SK-N-DZ (cell line): ENCODE measurements around the gene NFYC.

ENCODE experiments used
- DNase-seq: peaks from one replicate; pipeline ENCODE4 v3.0.0-alpha.2; 2015; ENCODE audit warnings: low spot score

Gene NFYC

DNA sequence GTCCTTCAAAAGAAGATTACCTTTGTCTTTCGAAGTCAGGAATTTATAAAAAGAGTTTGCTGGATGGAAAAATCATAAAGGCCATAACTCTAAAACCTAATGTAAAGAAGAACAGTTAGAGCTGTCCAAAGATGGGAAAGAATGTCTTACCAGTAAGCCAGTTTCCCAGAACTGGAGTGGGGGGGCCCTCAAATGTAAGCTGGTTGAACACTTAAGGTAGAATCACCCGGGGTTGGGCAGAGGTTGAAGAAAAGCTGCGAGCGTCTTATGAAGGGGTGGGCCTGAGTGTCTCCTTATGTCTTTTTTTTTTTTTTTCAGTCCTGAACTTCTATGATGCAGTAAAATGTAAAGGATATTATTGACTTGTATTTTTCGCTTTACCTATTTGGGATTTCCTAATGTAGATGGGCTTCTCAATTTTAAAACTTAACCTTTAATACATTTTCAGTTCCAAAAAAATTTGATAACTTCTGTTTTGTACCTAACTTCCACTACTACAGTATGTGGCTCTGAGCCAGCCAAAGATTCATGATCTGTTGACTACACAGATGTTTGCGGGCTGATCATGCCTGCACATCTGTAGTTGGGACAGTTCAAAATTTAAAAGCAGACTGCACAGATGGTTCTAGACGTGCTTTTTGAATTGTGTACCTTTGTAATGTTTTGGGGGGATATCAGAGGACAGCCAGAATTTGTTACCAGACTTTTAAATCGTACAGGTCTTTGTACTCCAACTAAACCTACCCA, 43.6 kb downstream of the NFYC start:
- DNase-seq = no peak

DNA sequence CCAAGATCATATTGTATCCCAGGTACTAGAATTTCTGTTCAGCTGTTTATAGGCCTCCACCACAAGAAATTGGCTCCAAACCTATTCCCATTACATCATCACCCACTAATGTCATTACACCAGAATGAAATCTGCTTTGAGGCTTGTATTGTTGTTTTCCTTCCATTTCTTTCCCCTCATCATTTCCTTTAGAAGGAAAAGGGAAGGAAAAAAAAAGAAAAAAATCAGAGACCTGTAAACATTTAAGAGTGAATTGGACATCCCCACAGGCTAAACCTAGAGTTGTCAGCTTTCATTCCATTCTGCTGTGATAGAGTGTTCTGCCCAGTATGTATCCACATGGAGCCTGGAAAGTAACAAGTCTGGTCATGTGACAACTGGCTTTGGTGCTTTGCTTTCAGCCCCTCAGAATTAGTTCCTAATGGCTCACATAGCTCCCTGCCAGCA, 44.6 kb downstream of the NFYC start:
- DNase-seq = peak; percentile 20

DNA sequence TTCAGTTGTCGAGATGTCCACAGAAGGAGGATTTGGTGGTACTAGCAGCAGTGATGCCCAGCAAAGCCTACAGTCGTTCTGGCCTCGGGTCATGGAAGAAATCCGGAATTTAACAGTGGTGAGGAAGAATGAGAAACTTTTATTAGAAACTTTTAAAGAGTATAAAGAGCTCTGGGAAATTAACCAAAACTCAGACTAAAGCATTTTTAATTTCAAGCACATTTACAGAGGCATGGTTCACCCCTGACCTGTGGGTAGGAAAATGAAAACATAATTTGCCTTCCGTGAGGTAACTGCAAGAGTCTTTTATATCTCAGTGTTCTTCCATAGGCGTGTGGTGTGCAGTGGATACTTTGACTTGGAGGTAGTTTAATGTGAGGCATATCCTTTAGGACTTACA, 47.3 kb downstream of the NFYC start:
- no peak for DNase-seq

GRCh38 chr1:40739455-40740008, 48.0 kb downstream of the NFYC start:
- DNase-seq = no peak

GRCh38 chr1:40740039-40740996, 48.8 kb downstream of the NFYC start:
- no peak for DNase-seq

DNA sequence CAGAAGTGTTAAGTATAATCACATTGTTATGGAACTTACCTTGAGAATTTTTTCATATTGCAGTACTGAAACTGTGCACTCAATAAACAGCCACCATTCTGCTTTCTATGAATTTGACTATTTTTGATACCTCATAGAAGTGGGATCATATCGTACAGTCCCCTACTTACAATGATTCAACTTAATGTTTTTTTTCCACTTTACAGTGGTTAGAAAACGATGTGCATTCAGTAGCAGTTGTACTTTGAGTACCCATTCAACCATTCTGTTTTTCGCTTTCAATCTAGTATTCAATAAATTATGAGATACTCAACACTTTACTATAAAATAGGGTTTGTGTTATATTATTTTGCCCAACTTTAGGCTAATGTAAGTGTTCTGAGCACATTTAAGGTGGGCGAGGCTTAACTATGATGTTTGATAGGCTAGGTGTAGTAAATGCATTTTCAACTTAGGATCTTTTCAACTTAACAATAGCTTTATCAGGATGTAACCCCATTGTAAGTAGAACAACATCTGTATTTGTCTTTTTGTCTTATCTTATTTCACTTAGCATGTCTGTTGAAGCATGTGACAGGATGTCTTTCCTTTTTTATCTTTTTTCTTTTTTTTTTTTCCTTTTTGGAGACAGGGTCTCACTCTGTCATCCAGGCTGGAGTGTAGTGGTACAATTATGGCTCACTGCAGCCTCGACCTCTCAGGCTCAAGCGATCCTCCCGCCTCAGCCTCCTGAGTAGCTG, 49.7 kb downstream of the NFYC start:
- DNase-seq = no peak

GRCh38 chr1:40742363-40743061, 51.0 kb downstream of the NFYC start:
- no peak for DNase-seq

DNA sequence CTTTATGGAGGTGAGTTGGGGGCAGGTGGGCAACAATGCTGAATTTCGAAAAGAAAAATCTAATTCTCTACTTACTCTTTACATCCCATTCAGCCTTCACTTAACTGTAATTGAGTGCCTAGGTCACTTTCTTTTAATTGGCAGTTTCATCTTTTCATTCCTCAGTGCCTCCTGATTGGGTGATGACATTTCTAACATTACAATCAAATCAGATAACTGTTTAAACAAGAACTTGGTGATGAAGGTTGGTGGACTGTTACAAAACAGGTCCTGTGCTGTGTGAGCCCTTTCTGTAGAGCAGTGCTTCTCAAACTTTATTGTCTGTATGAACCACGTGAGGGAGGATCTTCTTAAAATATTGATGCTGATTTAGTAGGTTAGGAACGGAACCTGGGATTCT, 51.9 kb downstream of the NFYC start:
- DNase-seq = no peak

DNA sequence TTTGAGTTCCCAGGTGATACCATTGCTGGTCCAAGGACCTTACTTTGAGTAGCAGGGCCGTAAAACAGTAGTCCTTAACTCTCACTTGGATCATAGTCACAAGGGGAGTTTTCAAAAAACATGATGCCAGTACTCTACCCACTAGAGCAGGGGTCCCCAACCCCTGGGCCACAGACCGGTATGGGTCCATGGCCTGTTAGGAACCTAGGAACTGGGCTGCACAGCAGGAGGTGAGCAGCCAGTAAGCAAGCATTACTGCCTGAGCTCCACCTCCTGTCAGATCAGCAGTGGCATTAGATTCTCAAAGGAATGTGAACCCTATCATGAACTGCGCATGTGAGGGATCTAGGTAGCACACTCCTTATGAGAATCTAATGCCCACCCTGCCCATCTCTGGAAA, 52.4 kb downstream of the NFYC start:
- DNase-seq = no peak

DNA sequence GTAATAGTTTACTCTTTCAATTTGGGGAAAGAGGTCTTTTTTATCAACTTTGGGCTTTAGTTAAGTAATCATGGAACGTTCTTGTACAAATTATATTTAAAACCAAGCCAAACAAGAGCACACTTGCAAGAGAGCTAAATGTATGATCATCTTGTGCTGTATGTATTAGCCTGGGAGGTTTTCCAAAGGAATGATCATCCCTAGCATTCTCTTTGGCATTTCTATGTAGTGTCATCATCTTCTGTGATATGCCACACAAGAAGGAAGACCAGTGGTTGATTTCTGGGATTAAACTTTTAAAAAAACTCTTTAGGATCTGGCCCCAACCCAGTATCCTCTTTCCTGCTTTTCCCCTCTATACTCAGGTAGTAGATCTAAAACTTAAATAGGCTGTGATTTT, 53.7 kb downstream of the NFYC start:
- no peak for DNase-seq

GRCh38 chr1:40746344-40747090, 55.0 kb downstream of the NFYC start:
- DNase-seq = no peak

- no peak for DNase-seq
Observed at GRCh38 chr1:40748841-40749718, 57.6 kb downstream of the NFYC start.

GRCh38 chr1:40749817-40750216, 58.3 kb downstream of the NFYC start:
- DNase-seq = no peak

DNA sequence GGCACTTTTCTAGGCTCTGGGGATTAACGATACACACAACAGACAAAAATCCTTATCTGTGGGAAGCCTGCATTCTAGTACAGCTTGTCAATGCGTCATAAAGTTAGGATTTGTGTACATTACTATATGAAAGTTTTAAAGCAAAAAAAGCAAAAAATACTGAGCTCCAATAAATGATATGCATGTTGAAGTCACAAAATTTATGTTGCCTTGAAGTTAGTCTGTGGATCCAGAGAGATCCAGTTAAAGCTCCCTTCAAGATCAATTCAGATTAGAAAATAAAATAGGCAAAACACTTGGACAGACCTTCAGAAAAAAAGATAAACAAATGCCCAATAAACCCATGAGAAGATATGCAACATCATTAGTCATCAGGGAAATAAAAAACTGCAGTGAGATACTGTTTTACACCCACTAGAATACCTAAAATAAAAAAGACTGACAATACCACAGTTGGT, 59.0 kb downstream of the NFYC start:
- no peak for DNase-seq

- no peak for DNase-seq
Observed at GRCh38 chr1:40751802-40752201, 60.3 kb downstream of the NFYC start.

DNA sequence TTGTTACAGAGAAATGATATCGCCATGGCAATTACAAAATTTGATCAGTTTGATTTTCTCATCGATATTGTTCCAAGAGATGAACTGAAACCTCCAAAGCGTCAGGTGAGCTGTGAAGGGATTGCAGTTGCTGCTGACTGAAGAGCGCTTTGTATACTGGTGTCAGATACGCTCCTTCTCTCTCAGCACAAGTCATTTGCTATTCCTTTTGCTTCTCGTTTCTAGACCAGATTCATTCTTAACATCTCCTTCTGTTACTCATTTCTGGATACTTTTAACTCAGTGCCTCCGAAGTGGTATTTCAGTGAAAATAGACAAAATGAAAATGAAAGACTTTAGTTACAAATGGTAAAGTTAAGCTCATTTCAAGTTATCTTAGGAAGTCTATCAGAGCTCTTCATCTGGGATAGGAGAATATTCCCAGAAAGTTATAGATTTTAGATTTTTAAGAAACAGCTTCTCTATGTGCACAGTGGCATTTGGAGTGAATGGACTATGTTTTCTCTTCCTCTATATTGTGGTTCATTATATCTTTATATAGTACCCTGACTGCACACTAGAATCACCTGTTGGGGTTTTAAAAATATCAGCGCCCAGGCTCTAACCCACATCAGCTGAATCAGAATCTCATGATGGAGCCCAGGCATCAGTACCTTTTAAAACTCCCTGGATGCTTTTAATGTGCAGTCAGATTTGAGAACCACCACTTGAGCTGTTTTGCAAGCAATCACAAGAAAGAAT, 61.8 kb downstream of the NFYC start:
- no peak for DNase-seq

- no peak for DNase-seq
Observed at GRCh38 chr1:40754201-40754600, 62.7 kb downstream of the NFYC start.

GRCh38 chr1:40755067-40755466, 63.6 kb downstream of the NFYC start:
- DNase-seq = no peak
